Renal cortical epithelial cell (primary cell): ENCODE measurements around the gene FDX2. TPM values are rescaled to one million over a fixed set of nuclear protein-coding genes. Genes with fewer than 3 reads are reported as not detected.

ENCODE experiments used
- DNase-seq: peaks from one replicate; pipeline ENCODE4 v3.0.0-alpha.2; 2011; ENCODE audit warnings: low read depth
- total RNA-seq: library from RNA; depleted of rRNA; stranded (reverse); fragments of >200 nt; gene quantifications from 2 replicates; pipeline ENCODE4 v1.2.3, GENCODE V29; 2014

The FDX2 gene
- total RNA-seq, 1 donor from 2014 or later = 22.2 TPM

DNA sequence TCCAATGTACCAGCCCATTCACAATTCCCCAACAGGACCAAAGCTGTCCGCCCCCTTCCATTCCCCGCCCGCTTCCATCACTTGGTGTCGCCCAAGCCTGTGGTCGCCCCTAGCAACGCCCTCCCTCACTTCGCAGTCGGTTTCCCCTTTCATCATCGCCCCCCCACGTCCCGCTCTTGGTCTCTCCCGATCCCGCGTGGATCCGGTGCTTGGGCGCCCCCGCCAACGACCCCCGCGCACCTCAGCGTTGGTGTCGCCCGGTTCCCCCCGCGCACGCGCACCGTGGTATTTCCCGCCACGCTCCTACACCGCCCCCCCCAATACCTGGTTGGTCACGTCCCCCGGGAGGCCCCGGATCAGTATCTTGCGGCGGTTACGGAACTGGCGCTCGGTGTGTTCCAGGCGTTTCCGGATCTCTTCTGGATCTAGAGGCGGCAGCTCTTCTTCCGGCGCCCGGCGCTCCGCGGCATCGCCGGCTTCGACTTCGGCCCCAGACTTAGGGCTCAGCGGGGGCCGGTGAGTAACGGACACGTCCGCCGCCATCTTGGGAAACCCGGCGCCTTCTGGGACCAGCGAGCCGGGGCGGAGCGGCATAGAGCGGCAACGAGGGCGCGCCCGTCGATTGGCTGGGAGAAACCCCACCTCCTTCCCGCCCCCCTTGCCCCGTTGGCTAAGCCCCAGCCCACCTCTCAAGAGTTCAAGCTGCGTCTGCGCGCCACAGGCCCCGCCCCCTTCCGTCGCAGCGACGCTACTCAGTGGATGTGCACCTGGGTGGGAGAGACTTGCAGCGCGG is 17.3 kb upstream of the FDX2 start, which contains the start of gene RAVER1:
Gene RAVER1, minus strand, starts transcription at position 565 of the 793 bp plus-strand sequence. Its CDS starts 22 bp downstream, at position 543.
- DNase-seq = peak; percentile 88

DNA sequence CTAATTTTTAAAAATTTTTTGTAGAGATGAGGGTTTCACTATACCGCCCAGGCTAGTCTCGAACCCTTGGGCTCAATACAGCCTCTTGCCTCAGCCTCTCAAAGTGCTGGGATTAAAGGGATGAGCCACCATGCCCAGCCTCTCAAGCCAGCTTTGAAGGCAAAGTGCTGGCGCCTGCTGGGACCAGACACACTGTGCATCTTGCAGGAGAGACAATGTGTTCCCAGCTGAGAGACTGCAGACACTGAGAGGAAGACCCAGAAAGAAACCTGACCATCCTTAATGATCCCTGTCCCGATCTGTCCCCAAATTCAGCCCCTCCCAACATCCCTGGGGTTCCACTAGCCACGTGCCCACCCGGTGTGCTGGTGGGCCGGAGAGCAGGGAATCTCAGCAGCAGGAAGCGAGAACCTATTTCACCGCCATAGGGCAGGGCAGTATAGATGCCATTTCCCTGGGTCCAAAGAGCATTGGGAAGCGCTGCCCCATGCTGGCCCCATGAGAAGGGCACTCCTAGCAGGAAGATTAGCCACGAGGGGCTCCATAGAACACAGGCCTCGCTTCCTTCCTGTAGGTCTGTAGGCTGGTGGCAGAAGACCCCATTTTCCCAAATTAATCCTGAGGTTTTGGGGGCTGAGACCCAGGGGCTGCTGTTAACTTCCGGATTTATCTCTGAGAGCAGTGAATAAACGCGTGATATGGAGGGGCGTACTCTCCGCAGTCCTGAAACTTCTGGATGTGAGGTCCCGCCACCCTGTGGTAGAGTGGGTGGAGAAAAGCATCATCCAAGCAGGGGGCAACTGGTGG is 16.5 kb upstream of the FDX2 start:
- DNase-seq = no peak

DNA sequence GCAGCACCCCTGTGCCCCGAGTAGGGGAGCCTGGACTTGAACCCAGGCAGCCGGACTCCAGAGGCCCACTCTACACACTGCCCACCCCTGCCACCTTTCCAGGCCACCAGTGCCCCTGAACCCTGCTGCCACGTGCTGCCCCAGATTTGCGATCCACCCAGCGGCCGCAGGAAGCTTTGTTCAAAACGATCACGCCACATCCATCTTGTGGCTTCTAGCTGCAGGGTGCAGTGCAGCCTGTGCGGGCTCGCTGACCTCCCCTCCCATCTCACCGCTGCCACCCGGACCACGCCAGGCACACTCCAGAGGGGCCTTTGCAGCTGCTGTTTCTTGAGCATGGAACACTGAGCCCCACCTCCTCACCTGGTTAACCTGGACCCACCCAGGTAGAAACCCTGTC is 13.7 kb upstream of the FDX2 start:
- no peak for DNase-seq

DNA sequence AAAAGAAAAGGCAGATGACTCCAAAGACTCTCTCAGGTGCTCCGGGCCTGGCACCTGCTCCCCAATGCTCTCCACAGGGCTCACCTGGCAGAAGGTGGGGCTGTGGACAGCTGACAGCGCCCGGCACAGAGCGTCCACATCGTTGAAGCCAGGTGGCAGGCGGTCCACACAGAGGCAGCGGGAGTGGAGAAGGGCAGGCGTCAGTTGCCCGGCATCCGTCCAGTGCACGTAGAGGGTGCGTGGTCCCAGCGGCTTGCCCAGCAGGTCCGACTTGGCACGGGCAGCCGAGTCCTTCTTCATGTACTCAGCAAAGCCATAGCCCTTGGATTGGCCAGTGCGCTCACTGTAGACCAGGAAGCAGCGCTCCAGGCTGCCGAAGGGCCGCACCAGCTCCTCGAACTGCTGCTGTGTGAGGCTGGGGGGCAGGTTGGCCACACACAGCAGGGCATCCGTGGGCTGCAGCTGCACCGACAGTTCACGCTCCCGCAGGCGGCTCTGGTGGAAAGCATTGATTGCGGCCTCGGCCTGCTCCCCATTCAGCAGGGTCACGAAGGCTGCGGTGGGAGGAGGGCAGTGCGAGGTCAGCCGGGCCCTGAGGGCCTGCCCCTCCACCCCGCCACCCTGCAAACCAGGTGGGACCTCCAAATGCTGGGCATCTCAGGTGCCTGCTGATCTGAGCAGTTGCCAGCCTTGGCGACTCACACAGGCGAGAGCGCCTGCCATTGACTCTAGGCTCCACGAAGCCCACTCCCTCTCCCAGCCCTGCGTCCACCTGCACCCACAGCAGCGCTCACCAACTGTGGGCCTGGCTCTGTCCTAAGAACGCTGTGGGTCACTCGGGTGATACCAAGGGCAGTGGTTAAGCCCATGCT is 13.0 kb upstream of the FDX2 start:
- no peak for DNase-seq

DNA sequence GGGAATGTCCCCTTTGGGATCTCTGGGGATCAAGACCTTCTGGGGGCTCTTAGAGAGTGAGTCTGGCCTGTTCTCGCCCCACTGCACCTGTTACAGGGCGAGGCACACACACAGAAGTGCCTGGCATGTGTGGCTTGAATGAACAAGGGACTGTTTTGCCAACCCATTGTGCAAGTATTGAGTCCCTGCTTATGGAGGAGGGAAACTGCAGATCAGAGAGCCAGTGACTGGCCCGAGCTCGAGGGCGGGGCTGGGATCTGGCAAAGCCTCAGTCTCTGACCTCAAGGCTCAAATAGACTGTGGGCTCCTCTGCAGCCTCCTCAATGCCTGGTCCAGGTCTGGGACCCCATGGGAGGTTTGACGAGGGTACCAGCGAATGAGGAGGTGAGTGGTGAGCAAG is 12.0 kb upstream of the FDX2 start:
- no peak for DNase-seq

DNA sequence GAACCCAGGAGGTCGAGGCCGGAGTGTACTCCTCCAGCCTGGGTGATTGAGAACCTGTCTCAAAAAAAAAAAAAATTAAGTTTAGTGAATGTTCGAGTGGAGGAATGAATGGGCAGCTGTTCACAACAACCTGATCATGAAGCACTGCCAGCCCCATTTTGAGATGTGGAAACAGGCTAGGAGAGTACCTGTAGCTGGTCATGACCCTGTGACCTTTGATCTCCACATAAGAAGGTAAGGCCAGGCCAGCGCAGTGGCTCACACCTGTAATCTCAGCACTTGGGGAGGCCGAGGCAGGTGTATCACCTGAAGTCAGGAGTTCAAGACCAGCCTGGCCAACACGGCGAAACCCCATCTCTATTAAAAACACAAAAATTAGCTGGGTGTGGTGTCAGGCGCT is 9.9 kb upstream of the FDX2 start:
- DNase-seq = no peak

DNA sequence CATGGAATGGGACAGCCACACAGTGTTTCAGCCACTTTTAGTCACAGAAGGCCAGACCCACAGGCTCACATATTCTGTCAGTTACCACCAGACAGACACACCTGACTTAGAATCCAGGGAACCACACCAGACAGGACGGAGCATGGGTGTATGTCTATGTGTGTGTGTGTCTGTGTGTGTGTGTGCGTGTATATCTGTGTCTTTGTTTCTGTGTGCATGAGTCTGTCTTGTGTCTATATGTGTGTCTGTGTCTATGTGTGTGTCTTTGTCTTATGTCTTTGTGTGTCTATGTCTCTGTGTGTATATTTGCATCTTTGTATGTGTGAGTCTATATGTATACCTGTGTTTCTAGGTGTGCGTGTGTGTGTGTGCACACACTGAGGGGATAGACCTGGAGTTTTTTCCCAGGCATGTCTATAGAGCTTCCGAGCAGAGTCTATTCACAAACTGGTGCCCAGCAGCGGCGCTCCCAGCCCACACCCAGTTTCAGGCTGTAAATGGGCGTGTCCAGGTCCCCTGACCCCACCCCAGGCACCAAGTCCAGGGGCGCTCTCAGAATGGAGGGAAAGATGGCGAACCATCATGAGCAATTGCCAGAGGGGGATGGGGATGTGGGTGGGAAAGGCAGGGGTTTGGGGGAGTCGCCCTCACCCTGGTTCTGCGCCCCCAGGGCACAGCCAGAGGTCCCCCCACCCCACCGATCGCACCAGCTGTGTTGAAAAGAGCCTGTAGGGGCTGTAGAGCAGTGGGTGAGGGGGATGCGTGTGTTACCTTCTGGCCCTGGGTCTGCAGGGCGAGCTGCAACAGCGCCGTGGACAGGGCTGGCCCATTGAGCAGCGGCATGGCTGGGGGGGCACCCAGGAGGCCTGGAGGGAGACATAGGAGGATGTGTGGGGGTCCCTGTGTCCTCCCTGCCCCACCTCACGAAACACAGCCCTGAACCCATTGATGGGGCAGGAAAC is 6.3 kb upstream of the FDX2 start:
- DNase-seq = no peak

DNA sequence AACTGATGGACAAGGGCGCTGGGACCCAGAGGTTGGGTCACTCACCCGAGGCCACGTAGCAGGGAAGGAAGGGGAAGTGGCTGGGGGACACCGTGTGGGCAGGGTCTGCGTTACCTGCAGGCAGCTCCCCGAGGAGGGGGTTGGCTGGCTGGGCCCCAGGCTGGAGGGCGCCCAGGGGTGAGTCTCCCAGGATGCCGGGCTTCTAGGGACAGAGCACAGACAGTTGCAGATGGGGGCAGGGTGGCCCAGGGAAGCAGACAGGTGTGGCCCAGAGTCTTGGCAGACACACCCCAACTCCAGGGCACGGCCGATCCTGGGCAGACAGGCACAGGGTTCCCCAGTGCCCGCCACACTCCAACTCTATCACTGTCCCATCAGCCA is 5.6 kb upstream of the FDX2 start:
- DNase-seq = no peak

DNA sequence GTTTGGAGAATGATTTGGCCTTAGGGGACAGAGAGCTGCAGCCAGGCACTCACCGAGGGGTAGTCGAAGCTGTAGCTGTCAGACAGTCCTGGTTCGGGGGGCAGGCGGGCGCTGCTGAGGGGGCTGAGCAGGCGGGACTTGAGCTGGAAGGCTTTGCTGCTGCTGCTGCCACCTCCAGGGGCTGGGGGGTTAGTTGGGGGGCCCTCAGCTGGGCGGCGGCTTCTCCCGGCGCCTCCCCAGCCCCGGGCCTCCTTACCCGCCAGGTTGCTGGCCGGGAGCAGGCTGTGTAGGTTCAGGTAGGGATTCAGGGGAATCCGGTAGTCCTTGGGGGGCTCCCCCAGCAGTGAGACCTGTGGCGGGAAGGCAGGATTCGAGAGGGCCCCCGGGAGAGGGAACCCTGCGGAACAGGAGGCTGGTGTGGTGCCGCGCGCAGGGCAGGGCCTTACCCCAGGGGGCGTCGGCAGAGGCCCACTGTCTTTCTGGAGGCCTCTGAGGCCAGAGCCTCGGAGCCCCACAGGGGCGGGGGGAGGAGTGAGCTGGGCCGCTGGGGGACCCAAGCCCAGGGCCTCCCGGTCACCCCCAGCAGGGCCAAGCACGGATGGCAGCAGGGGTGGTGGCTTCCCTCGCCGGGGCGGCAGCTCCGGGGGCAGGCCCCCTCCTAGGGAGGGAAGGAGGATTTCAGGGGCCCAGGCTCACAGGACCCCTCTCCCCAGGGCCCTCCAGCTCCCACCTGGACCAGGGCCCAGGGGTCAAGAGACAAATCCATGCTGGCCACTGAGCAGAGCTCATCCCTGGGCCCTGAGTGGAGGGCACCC is 5.0 kb upstream of the FDX2 start:
- DNase-seq = no peak

DNA sequence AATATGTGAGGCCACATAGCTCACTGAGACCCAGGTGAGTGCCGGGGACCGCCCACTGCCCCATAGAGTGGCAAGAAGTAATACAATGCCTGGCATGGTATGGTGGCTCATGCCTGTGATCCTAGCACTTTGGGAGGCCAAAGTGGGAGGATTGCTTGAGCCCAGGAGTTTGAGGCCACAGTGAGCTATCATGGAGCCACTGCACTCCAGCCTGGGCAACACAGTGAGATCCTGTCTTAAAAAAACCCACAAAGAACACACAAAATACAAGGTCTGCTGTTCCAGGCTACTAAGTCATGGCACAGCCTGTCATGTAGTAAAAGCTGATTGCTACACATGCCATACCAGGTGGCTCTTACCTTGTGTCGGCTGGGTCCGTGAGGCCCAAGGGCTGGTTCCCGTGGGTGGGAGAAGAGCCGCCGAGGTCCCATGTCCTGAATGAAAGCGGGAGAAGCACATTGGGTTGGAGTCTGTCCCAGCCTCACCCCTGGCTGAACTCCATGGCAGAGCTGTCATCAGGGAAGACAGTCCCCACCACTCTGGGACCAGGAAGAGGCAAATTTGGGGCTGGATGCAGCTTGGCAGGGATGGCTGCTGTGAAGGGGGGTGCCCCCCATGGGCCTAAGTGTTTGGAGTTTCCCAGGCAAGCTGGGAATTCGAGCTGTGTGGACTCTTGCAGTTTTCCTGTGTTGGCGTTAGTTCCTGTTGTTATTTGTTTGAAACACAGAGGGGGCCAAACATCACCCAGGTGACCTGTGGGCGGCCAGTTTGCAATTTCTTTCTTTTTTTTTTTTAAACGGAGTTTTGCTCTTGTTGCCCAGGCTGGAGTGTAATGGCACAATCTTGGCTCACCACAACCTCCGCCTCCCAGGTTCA is 3.2 kb upstream of the FDX2 start:
- no peak for DNase-seq

DNA sequence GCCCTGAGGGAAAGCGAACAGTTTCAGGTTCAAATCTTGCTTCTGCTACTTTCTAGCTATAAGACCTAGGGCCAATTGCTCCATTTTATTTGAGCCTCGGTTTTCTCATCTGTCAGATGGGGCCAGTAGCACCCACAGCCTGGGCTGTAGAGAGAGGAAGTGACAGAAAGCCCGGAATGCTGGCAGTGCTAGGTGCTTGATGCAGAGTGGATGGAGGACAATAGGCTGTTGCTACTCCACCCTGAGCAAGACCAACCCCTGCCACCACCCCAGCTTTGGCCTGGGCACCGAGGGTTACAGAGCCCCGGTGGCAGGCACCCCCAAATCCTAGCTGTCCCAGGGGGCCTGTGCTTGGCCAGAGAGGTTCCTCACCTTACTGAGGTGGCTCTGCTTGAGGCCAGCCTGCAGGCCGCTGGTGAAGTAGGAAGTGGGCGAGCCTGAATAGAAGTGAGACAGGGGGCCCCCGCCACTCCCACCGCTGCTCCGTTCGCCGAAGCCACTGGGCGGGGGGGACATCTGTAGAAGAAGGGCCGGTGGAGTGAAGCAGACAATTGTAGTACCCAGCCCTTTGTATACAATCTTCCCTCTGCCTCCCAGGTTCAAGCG is 2.1 kb upstream of the FDX2 start:
- no peak for DNase-seq

DNA sequence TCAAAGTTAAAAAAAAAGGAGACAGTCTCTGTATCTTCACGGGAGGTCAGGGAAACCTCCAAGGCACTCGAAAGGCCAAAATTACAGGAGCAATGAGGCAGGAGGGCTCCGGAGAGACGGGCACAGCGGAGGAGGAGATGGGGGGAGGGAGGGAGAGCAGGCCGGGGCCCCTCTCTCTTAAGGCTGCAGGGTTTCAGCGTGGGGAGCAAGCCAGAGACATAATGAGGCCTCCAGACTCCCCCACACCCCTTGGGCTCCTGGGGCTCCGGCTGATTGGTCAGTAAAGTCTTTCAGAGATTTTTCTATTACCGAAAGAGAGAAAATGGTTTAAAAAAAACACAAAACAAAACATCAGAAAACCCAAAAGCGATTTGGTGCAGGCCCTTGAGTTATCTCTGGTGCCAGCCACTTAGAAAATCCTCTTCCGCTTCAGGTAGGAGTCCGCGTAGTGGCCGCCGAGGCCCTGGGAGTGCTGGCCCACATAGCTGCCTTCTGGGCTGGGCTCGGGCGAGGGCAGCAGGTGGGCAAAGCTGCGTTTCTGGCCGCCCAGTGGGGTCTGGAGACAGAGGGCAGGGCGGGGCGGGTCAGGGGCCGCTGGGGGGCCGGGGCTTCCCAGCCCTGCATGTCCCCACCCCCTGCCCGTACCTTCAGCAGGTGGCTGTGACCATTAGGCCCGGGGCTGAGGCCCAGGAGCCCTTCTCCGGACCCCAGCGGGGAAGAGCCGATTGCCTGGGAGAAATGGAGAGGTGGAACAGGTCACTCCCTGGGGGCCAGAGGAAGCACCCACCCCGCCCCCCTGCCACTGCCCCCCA is 1.4 kb upstream of the FDX2 start:
- no peak for DNase-seq

DNA sequence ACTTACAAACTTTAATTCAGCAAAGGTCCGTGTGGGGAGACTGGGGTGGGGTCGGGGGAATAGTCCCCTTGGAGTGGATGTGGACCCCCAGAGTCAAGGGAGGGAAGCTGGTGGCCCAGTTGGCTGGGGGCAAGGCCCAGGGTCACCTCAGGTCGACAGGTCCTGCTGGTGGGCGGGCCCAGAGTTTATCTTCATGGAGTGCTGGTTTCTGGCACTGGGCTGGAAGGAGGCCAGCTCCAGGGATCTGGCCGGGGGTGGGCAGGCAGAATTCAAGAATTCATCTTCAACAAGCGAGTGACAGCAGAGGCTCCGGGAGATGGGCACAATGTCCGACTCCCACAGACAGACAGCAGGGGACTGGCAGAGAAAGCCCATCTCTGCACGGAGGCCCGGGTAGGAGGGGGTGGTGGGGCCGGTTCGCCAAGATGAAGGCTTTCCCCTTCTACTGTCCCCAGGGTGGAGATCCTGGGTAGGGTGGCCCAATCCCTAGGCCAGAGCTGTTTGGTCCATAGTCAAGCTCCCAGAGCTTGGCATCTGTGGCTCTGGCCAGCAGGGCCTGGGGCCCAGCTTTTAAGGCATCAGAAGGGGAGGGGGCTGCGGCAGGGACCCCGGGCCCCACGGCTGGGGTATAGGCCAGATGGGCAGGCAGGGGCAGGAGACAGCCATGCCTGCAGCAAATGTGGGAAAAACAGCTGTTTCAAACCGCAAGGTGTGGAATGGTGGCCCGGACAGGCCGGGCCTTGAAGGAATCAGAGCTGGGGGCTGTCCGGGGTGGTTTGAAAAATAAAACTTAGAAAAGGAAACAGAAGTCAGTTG is 622 bp upstream of the FDX2 start:
- DNase-seq = no peak

DNA sequence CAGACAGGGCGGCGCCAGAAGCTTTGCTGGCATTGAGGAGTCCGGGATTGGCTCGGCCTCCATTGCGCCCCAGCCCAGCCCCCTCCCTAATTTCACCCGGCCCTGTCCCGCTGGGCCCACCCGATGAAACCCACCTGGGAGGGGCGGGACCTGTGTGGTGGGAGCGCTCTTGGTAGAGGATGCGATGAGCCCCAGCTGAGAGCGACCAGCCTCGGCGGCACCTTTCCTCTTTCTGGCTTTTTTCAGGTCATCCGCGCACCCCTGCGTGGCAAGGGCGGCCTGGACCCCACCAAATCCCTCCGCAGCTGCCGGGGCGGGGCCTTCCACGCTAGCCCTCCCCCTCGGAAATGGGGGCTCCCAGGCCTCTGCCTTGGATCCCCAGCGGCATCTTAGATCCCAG is 6.4 kb downstream of the FDX2 start, which contains the start of gene ZGLP1:
Gene ZGLP1, minus strand, starts transcription at position 393 of the 400 bp plus-strand sequence.
- DNase-seq = no peak

DNA sequence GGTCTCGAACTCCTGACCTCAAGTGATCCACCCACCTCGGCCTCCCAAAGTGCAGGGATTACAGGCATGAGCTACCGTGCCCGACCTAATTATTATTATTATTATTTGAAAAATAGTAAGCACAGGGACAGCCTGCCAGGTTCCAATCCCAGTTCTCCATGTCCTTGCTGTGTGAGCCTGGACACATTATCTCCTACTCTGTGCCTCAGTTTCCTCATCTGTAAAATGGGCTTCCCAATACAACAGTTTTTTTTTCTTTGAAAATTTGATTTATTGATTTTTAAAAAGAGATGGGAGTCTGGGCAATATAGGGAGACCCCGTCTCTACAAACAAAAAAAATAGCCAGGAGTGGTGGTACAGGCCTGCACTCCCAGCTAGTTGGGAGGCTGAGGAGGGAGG is 9.5 kb downstream of the FDX2 start:
- no peak for DNase-seq

DNA sequence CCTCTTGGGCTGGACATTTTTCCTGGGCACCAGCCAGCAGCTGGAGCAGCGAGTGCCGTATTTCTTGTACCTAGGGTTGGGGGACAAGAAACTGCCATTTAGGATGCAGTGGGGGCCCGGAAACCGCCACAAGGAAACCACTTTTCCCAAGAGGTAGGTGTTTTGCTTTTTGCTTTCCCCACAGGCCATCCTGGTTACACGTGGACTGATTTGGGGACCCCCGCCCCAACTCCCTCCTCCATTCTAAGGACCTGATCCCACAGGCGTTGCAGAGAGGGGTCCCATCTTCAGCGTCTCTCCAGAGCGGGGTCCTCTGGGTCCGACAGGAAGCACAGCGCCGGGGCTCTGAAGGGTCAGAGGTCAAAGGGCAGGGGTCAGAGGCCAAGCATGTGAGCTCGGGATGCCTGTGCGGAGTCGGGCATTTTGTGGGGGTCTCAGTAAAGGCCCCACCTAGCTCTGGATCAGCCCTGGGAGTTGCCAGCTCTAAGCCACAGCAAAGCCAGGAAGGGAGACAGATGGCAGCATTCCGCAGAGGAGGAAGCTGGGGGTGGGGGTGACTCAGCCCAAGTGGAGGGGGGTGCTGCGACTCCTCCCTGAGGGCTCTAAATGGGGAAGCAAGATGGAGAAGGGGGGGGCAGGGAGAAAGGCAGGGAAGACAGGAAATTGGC is 10.5 kb downstream of the FDX2 start:
- DNase-seq = no peak
